ENCODE results near the gene SCUBE3.

The SCUBE3 gene

DNA sequence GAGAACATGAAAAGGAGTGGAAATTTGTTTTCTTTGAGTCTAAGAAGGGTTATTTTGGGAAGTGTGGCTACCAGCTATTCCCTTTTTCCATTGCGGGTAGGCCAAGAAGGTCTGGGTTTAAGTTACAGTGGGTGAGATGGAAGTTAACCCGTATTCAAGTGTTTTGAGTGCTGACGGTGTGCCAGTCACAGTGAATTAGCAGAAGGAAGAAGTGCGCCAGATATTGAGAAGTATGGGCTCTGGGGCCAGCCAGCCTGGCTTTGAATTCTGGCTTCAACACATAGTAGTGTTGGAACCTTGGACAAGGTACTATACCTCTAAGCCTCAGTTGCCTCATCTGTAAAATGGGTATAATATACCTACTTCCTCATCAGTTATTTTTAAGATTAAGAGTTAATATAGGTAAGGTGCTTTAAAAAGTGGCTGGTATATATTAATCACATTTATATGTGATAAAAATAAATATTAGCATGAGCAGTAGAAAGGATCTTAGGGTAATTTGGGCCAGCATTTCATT lies 62.0 kb downstream of the SCUBE3 start:
- no peak for DNase-seq

DNA sequence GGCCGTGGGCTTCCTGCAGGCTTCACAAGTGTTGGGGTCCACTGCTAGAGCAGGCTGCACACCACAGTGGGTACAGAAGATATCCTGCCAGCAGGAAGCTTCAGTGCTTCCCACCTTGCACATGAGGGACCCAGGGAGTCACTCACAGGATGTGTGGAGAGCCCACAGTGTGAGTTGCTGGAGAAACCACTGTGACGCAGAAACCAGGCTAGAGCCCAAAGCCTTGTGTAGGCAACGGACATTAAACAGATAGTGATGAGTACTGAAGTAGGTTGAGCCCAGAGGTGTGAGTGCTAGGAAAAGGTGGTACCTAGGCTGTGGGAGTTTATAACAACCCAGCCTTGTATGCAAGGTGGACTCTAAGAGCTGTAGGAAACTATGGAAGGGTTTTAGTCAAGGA lies 65.0 kb downstream of the SCUBE3 start:
- DNase-seq, result no peak

DNA sequence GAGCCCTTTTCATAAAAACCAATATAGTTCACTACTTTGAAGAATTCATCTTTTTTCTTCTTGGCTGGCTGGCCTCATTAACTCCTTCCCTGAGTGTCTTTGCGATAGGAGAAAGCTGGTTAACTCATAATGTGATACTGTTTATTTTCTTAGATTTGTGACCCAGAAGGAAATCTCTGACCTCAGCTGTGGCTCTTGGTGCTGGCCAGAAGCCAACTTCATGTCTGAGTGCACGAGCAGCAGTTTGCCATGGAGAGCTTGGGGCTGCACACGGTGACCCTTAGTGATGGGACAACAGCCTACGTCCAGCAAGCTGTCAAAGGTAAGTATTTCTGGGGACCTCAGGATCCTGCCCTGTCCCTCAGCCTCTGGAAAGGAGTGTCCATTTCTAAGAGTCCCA lies 67.1 kb downstream of the SCUBE3 start:
- no peak for DNase-seq

DNA sequence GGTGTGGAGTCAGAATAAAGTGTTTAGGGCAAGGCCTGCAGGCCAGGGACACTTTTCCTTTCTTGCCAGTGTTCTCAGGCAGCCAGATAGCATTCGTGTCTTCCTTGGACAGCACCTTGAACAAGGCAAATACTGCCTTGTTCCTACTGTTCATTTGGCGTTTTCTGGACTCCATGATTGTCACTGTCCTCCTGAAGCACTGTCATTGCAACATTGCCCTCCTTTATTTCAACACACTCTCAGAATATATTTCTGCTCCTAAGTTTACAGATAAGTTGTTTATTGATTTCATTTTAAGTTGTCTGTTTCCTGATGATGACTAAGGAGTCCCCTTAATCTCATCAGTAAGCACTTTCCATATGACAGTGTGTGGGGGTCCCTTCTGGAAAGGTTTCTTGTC lies 68.7 kb downstream of the SCUBE3 start:
- DNase-seq, result no peak

DNA sequence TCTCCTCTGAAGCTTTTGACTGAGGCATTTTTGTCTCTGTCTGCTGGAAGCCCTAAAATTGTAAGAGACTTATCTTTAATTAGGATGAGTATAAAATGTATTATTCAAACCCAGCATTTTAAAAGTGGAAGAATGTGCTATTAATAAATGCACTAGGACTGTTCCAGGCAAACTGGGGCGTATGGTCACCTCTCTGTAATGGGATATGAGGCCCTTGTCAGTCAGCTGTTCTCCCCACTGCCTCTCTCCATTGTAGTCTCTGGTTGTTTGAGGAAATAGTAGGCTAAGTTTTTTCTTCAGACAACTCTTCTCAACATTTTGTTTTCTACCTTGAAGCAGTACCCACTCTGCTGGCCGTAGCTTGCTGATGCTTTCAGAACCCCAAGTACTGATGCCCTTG lies 69.6 kb downstream of the SCUBE3 start:
- DNase-seq, result no peak

DNA sequence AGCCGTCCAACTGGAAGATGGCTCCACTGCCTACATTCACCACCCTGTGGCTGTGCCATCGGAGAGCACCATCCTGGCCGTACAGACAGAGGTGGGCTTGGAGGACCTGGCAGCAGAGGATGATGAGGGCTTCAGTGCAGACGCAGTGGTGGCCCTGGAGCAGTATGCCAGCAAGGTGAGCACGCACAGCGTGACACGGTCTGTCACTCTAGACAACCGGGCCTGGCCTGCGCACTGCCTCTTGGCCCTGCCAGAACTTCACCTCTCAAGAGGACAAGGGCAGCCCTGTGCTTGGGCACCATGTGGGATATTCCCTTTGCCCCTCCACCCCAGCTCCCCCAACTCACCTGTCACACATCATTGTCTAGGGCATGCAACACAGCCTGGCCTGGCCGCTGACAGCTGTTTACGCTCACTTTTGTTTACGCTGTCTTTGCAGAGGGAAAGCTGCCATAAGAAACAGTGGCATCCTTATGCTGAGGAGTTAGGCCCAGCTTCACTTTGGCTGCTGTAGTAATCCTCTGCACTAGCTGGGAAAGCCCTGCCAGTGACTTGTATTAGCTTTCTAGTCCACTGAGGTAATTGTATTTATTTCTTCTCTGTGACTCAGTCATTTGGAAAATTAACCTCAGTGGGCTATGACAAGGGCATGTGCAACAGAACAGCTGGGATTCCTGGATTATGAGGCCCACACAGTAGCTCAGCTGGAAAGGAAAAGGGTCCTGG lies 74.1 kb downstream of the SCUBE3 start:
- no peak for DNase-seq

DNA sequence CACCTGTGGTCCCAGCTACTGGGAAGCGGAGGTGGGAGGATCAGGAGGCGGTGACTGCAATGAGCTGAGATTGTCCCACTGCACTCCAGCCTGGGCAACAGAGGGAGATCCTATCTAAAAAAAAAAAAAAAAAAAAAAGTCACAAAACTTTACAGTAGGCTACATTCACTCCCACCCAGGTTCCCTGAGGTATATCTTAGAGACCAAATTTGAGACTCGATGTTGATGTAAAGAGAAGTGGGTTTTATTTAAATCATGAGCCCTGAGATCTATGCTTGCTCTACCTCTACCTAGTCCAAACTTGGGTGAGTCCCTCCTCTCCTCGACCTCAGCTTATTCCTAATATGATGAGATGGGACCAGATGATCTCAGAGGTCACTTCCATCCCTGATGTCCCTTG lies 75.1 kb downstream of the SCUBE3 start:
- no peak for DNase-seq

DNA sequence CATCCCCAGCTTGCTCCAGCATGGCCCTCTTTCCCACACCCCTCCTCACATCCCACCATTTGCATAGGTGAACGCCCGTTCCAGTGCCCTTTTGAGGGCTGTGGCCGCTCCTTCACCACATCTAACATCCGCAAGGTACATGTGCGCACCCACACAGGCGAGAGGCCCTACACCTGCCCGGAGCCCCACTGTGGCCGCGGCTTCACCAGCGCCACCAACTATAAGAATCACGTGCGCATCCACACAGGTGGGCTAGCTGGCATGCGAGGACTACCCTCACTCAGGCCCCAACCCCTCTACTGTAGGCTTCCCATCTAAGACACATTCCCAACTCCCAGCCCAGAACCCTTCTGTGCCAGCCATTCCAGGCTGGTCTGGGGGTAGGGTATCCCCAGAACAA lies 77.7 kb downstream of the SCUBE3 start:
- DNase-seq, result no peak

DNA sequence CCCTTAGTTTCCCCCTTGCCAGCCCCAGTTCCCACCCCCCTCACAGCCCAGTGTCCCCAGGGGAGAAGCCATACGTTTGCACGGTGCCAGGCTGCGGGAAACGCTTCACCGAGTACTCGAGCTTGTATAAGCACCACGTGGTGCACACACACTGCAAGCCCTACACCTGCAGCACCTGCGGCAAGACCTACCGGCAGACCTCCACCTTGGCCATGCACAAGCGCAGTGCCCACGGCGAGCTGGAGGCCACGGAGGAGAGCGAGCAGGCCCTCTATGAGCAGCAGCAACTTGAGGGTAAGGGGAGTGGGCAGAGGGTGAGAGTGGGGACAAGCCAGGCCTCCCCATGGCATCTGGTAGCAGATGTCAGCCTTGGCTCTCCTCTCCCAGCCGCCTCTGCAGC lies 78.7 kb downstream of the SCUBE3 start:
- DNase-seq, result peak; percentile 58

DNA sequence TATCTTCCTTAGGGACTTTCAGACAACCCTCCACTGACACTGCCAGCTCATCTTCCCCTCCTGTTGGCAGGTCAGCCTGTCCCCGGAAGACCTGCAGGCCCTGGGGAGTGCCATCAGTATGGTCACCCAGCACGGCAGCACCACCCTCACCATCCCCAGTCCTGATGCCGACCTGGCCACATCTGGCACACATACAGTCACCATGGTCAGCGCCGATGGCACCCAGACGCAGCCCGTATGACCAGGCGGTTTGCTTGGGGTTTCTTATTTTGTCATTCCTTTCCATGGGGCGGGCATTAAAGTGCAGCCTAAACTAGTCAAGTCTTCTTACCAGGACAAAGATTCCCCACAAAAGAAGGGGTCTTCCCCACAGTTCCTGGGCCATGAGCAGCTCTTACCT lies 79.9 kb downstream of the SCUBE3 start:
- no peak for DNase-seq

DNA sequence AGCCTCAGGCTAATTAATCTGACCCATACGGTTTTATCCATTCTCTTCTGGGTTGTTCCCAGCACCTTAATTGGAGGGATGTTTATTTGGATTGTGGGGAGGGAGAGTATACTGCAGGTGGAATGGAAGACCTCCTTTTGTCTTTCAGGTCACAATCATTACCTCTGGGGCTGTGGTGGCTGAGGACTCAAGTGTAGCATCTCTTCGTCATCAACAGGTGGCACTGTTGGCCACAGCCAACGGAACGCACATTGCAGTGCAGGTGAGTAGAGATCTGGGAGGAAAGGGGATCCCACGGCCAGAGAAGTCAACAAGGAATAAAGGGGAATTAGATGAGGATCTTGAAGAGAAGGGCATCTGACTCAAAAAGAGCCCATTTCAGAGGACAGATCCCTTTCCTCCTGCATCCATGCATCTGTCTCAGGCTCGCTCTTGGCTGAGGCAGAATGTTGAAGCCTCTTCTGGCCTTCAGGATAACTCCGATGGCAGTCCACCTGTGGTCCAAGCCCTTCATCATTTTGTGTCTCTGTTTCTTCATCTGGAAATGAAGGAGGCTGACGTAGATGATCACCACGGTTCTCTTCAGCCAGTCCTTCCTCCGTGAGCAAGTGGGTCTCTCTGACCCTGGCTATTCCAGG lies 80.7 kb downstream of the SCUBE3 start:
- peak; percentile 24 for DNase-seq

DNA sequence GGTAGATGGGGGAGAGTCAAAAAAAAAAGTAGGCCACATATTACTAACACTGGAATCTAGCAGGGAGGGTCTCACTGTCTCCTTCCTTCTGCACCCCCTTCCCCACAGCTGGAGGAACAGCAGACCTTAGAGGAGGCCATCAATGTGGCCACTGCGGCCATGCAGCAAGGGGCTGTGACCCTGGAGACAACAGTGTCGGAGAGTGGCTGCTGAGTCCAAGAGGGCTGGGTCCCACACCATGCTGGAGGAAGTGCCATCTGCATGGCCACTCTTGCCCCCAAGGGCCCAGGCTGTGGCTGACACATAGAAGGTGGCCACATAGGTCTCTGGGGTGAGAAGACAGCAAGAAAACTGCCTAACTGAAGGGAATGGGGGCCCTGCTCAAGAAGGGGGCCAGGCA lies 81.3 kb downstream of the SCUBE3 start:
- no peak for DNase-seq

DNA sequence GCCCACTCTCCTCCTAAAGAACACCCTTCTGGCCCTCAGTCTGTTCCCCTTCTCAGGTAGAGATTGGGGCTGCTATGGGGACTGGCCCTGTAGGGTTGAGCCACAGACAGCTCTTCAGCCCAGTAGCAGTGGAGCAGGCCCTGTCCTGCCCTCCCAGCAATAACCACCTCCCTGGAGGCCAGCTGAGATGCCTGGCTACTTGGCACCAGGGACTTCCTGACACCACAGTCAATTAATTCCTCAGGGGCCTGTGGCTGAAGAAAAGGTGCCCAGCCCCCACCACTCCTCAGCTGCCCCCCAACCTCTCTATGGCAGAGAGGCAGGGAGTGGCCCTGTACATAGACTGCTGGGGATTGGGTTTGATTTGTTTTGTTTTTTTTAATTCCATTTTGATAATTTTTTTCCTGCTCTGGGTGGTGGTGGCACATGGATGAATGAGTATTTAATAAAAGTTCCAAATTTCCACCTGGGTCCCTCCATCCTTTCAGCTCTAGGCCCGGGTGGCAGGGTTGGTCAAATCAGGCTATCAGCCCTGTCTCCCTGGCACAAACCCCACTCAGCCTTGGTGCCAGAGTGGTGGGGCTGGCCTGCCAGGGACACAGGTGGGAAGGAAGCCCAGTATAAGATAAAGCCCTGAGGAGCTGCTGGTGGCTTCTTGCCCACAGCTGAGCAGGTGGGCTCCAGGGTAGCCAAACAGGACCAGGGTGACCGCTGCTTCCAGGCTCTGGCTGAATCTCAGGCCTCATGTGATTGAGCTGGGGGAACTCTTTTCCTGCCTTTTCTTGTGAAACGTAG lies 82.0 kb downstream of the SCUBE3 start:
- DNase-seq, result no peak

DNA sequence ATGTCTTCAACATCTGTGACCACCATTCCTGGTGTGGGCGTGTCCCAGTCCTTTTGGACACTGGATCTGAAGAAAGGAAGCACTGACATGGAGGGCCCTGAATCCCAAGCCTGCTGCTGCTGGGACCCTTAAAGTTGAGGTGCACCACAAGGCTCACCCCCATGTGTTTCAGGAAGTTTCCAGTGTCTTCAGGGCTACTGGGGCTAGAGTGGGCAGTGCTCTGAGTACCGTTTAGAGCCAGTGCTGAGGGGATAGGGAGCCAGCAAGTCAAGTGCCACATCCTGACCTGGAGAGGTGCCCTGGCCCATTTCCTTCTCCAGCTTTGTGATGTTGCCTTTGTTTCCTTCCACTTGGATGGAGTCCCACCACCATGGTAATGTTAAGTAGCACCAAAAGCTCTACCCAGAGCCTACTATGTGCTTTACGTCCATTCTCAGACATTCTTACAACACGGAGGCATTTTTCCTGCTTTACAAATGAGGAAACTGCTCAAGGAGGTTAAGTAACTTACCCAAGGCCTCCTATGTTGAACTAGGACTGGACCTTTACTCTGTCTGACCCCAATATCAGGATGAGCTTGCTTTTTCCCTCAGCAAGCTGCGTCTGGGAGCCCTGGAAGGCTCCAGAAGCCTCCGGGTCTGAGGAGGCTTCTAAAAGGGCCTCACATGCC lies 83.3 kb downstream of the SCUBE3 start:
- DNase-seq, result no peak

DNA sequence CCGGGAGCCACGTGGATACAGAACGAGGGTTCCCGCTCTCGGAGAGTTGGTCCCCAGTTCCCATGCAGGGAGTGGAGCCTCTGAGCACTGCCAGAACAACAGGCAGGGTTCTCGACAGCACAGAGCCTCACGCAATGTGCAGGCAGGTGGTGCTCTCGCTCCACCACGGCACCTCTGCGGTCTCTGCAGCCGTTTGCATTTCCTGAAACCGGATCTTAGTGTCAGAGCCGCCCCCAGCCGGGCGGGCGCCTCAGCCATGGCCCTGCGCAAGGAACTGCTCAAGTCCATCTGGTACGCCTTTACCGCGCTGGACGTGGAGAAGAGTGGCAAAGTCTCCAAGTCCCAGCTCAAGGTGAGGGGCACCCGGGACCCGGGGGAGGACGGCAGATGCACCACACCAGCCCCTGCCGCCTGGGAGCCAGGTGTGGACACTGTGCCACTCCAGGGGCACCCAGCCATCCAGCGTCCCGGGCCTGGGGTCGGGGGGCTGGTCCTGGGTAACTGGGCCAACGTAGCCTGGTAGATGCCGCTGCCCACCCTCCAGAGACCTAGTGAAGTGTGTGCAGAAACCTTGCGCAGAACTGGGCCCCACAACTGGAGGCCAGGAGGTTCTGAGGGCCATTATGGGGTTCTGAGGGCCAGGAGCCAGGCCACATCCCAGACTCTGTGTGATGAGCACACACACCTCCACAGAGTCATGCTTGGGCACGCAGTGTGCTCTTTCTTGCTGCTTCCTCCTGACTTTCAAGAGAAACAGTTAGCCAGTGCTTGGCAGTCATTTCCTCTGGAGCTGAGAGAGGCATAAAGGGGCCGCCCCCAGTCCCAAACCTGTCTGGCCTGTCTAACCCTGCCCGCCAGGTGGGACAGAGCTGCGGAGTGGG lies 84.1 kb downstream of the SCUBE3 start, which contains the start of gene DEF6:
Gene DEF6, plus strand, starts transcription at position 218 of the 881 bp plus-strand sequence. Its CDS starts 39 bp downstream, at position 257.
- peak; percentile 74 for DNase-seq

DNA sequence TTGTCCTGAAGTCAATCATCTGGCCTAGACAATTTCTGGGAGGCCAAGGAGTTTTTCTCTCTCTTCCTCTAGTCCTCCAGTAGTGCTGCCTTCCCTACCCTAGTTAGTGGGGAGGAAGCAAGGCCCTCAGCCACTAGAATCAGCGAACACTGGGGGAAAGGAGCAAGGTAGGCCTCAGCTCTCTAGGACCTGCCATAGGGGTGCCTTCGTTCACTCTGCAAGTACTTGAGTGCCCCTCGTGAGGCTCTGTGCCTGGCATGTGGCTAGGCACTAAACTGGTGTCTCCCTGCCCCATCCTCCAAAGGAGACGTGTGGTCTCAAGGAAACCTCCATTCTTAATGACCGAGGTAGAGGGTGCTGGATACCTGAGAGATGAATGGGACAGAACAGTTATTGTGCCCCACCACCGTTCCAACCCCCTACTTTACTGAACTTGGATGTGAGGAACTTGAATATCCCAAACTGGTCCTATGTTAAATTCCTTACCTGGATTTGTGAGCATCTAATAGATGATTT lies 84.9 kb downstream of the SCUBE3 start:
- DNase-seq, result no peak

DNA sequence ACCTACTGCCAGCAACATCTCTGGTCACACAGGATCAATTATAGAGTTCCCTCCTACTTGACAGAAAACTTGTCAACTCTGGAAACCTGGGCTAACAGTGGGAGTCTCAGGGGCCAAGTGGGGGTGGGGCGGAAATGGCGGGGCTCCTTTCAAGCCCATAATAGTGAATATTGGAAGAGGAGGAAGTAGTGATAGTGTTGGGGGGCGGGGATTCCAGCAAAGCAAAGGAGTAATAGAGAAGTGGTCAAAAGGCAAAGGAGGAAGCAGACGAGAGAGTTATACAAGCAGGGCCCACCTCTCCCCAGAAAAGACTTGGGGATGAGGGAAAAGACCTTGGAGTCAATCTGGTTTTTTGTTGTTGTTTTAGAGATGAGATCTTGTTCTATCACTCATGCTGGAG lies 85.9 kb downstream of the SCUBE3 start:
- no peak for DNase-seq

DNA sequence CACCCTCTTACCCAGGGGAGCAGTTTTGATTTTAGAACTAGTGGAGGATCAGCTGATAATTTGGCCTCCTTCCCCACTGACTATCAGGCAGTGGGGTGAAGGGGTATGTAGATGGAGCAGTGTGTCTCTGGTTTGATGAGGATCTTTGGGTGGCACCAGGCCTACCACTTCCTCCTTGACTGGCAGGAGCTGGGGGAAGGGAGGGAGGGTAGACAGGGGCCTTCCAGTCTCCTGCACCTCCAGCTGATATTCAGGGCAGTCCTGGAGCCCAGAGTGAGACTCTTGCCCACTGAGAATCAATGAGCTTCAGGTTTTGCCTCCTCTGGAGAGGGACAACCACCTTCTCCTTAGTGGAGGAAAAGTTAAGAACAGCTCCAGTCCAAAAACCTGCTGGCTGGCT lies 87.1 kb downstream of the SCUBE3 start:
- DNase-seq, result no peak
